OCI-LY1 (cell line): ENCODE data around the gene BTBD3.

Source experiments
- H2AFZ ChIP-seq: fragments of 200-600 bp; sonication (generic), shearing (Covaris generic); 2 replicates; pipeline ENCODE4 v1.6.0; 2014; ENCODE audit warnings: antibody characterized with exemption, mild to moderate bottlenecking, low read length
- H3F3A ChIP-seq: fragments of 200-600 bp; sonication (generic), shearing (Covaris generic); 2 replicates; pipeline ENCODE4 v1.6.0; 2014; ENCODE audit warnings: mild to moderate bottlenecking, antibody characterized with exemption, low read length, moderate library complexity; ENCODE audit not compliant: insufficient read depth
- H3K27ac ChIP-seq: fragments of 200-600 bp; sonication (generic); 2 replicates; pipeline ENCODE4 v1.5.1; 2014; ENCODE audit warnings: low read length, mixed run types, mild to moderate bottlenecking, low read depth; ENCODE audit not compliant: poor library complexity, severe bottlenecking
- H3K27me3 ChIP-seq: fragments of 200-600 bp; sonication (generic); 2 replicates; pipeline ENCODE4 v1.6.0; 2014; ENCODE audit warnings: antibody characterized with exemption, mild to moderate bottlenecking, low read length, moderate library complexity; ENCODE audit not compliant: insufficient read depth
- H3K36me3 ChIP-seq: fragments of 200-600 bp; sonication (generic); 2 replicates; pipeline ENCODE4 v1.6.1; 2014; ENCODE audit warnings: mild to moderate bottlenecking, antibody characterized with exemption, low read length, moderate library complexity, mixed read lengths; ENCODE audit not compliant: insufficient read depth
- H3K4me1 ChIP-seq: fragments of 200-600 bp; sonication (generic); 2 replicates; pipeline ENCODE4 v1.5.1; 2014; ENCODE audit warnings: mild to moderate bottlenecking, low read length, moderate library complexity; ENCODE audit not compliant: insufficient read depth, severe bottlenecking
- H3K4me2 ChIP-seq: fragments of 200-600 bp; sonication (generic), shearing (Covaris generic); 2 replicates; pipeline ENCODE4 v1.6.1; 2014; ENCODE audit warnings: low read length
- H3K4me3 ChIP-seq: fragments of 200-600 bp; sonication (generic); 2 replicates; pipeline ENCODE4 v1.5.1; 2014; ENCODE audit warnings: low read length, low read depth, mild to moderate bottlenecking, mixed read lengths; ENCODE audit not compliant: poor library complexity, severe bottlenecking
- H3K79me2 ChIP-seq: fragments of 200-600 bp; shearing (Covaris generic); 2 replicates; pipeline ENCODE4 v1.6.1; 2016; ENCODE audit warnings: mixed run types, low read length, mixed read lengths; ENCODE audit not compliant: insufficient read depth
- H3K9ac ChIP-seq: fragments of 200-600 bp; sonication (generic), shearing (Covaris generic); 2 replicates; pipeline ENCODE4 v1.6.1; 2014; ENCODE audit warnings: mild to moderate bottlenecking, low read length, mixed read lengths
- H3K9me2 ChIP-seq: fragments of 200-600 bp; sonication (generic), shearing (Covaris generic); 2 replicates; pipeline ENCODE4 v1.6.1; 2014; ENCODE audit warnings: low read depth, mild to moderate bottlenecking, low read length, mixed read lengths
- H3K9me3 ChIP-seq: fragments of 200-600 bp; shearing (Covaris generic); 2 replicates; pipeline ENCODE4 v1.6.1; 2014; ENCODE audit warnings: low read length, mixed read lengths
- H4K20me1 ChIP-seq: fragments of 200-600 bp; sonication (generic), shearing (Covaris generic); 2 replicates; pipeline ENCODE4 v1.6.0; 2016; ENCODE audit warnings: mild to moderate bottlenecking, low read length; ENCODE audit not compliant: insufficient read depth
- EZH2 ChIP-seq: fragments of 200-600 bp; sonication (generic), shearing (Covaris generic); IDR thresholded peaks from 2 replicates; pipeline ENCODE4 v1.8.0; 2017; ENCODE audit warnings: borderline replicate concordance, mixed run types, mild to moderate bottlenecking, antibody characterized with exemption, low read length, moderate library complexity, mixed read lengths
- TF ChIP-seq, protein P1 (sequence below): fragments of 200-600 bp; sonication (generic), shearing (Covaris generic); IDR thresholded peaks from 2 replicates; pipeline ENCODE4 v1.5.1; 2017; ENCODE audit warnings: mild to moderate bottlenecking, antibody characterized with exemption, low read length, moderate library complexity, mixed read lengths

BTBD3 gene

DNA sequence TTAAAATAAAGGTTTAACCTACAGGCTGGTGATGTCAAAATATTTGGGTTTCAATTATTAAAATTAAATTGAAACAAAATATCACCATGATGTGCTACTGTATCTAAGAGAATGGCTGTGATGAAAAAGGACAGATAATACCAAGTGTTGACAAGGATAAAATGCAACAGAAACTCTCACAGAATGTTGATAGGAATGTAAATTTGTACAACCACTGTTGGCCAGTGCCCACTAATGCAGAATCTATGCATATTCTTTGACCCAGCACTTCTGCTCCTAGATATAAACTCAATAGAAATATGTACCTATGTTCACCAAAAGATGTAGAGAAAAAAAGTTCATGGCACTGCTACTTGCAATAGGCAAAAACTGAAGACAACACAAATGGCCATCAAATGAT lies 41.1 kb upstream of the BTBD3 start:
- TF ChIP-seq, protein P1, sequence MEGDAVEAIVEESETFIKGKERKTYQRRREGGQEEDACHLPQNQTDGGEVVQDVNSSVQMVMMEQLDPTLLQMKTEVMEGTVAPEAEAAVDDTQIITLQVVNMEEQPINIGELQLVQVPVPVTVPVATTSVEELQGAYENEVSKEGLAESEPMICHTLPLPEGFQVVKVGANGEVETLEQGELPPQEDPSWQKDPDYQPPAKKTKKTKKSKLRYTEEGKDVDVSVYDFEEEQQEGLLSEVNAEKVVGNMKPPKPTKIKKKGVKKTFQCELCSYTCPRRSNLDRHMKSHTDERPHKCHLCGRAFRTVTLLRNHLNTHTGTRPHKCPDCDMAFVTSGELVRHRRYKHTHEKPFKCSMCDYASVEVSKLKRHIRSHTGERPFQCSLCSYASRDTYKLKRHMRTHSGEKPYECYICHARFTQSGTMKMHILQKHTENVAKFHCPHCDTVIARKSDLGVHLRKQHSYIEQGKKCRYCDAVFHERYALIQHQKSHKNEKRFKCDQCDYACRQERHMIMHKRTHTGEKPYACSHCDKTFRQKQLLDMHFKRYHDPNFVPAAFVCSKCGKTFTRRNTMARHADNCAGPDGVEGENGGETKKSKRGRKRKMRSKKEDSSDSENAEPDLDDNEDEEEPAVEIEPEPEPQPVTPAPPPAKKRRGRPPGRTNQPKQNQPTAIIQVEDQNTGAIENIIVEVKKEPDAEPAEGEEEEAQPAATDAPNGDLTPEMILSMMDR: no peak
- no peak for TF ChIP-seq EZH2

DNA sequence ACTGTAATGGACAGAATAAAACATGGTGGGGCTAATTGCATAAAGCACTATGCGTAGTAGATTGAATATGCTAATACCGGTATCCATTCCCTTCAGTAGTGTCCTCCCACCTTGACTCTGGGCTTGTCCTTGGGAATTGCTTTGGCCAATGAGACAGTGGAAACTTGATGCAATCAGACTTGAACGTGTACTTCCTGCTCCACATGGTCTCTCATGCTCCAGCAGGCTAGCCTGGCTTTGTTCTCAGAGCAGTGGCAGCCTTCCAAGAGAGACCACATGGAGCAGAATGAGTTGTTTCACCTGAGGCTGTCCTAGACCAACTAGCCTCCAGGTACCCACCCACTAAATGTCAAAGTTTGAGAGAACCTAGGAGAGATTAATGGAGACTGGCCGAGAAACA lies 37.0 kb upstream of the BTBD3 start:
- no peaks in the 10 kb centered on the region for H3K27me3 ChIP-seq
- H3K4me3 ChIP-seq: no peak overlapping the region
- H4K20me1 ChIP-seq: no peaks in the 10 kb centered on the region
- no peak overlapping the region for H3K27ac ChIP-seq
- no peak for TF ChIP-seq EZH2
- TF ChIP-seq, protein P1: no peak
- H3F3A ChIP-seq: no peaks in the 10 kb centered on the region
- H3K9me3 ChIP-seq: no peaks in the 10 kb centered on the region
- no peaks in the 10 kb centered on the region for H3K79me2 ChIP-seq
- H3K4me2 ChIP-seq: no peak overlapping the region
- H3K9me2 ChIP-seq: no peaks in the 10 kb centered on the region
- no peak overlapping the region for H2AFZ ChIP-seq
- H3K9ac ChIP-seq: no peak overlapping the region
- no peaks in the 10 kb centered on the region for H3K4me1 ChIP-seq
- no peaks in the 10 kb centered on the region for H3K36me3 ChIP-seq

More for the DNA sequence above, 41.1 kb upstream of the BTBD3 start:
- Histone ChIP-seq H3F3A (no peaks in the 10 kb centered on the region), H3K4me3 (no peak overlapping the region), H3K4me2 (no peak overlapping the region), H3K27ac (no peak overlapping the region), H2AFZ (no peak overlapping the region), H3K36me3 (no peaks in the 10 kb centered on the region), H3K27me3 (no peaks in the 10 kb centered on the region), H3K79me2 (no peaks in the 10 kb centered on the region), H3K9me2 (no peaks in the 10 kb centered on the region), H4K20me1 (no peaks in the 10 kb centered on the region), H3K9me3 (no peaks in the 10 kb centered on the region), H3K4me1 (no peaks in the 10 kb centered on the region), H3K9ac (no peak overlapping the region)

DNA sequence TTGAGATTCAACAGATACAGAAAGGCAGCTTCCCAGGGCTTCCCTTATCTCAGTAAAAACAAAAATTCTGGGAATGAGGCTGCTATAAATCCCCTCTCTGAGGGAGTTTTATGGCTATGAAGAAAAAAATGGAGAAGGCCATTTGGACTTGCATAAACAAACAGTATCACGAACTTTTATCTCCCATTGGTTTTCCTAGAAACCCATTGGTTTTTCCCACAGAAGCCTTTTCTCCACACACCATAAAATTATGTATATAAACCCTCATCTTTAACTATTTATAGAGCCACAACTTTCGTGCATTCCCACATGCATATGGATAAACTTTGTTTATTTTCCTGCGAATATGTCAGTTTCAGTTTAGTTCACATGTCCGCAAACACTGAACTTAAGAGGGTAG lies 36.2 kb upstream of the BTBD3 start:
- Histone ChIP-seq H3K36me3 (no peaks in the 10 kb centered on the region), H3K9ac (no peak overlapping the region), H3F3A (no peaks in the 10 kb centered on the region), H2AFZ (no peak overlapping the region), H3K9me2 (no peaks in the 10 kb centered on the region), H3K27me3 (no peaks in the 10 kb centered on the region), H3K4me1 (no peaks in the 10 kb centered on the region), H3K27ac (no peak overlapping the region), H3K4me3 (no peak overlapping the region), H3K4me2 (no peak overlapping the region), H3K9me3 (no peaks in the 10 kb centered on the region), H3K79me2 (no peaks in the 10 kb centered on the region), H4K20me1 (no peaks in the 10 kb centered on the region)
- TF ChIP-seq, protein P1: no peak
- no peak for TF ChIP-seq EZH2
